Glomerular endothelial cell (primary cell): ENCODE results near the gene GPC6. TPM values are rescaled to one million over a fixed set of nuclear protein-coding genes. Genes with fewer than 3 reads are reported as not detected.

Experiments
- DNase-seq: peaks from one replicate; pipeline ENCODE4 v3.0.0-alpha.2; 2011; ENCODE audit warnings: low read depth, low spot score; ENCODE audit errors: extremely low read depth
- total RNA-seq: library from RNA; depleted of rRNA; stranded (reverse); fragments of >200 nt; gene quantifications from 2 replicates; pipeline ENCODE4 v1.2.3, GENCODE V29; 2015

Gene GPC6
- total RNA-seq, 1 donor from 2014 or later, result 11.0 TPM

DNA sequence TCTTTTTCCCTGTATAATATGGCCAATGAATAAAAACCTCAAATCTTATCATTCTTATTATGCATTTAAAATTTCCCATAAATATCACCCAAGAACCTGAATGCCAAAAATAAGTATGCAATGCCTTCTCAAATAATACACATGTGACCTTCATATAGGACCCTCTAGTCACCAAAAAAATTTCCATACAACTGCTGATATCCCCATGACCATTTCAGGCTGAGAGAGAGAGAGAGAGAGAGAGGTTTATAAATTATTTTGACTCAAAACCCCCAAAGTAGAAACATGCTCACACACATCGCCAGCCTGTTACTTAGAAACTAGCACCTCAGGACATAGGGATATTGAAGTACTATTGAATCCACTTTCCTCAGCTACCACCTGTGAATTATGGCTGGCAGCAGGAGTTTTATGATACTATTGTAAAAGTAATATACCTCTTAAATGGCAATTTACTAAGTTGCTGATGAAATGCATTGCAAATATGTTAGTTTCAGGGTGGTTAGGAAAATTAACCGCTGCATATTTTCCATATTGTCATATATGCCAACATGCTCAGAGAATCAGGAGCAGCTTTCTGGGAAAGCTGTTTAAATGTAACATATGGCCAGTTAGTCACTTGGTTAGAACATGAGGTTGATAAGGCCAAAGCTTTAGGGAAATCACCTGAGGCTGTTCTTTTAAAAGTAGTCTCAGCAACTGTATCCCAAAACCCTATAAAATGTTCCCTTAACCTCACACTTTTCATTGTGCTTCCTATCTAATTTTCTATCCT, 1022.0 kb downstream of the GPC6 start:
- no peak for DNase-seq

DNA sequence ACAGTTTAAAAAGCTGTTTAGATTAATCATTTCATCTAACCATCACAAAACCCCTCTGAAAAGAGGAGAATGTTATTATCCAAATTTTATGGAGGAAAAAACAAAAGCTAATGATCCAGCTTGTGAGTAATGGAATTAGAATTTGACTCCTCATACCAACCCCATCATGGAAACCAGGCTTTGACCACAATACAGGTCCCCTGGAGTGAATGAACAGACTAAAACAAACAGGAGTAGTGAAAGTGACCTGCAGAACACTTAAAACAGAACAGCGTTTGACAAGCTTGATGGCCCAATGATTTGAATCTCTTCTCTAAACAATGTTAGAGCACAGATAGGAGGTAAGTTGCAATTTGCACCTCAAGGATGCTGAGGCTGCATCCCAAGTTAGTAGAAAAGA, 1022.9 kb downstream of the GPC6 start:
- DNase-seq, result no peak

DNA sequence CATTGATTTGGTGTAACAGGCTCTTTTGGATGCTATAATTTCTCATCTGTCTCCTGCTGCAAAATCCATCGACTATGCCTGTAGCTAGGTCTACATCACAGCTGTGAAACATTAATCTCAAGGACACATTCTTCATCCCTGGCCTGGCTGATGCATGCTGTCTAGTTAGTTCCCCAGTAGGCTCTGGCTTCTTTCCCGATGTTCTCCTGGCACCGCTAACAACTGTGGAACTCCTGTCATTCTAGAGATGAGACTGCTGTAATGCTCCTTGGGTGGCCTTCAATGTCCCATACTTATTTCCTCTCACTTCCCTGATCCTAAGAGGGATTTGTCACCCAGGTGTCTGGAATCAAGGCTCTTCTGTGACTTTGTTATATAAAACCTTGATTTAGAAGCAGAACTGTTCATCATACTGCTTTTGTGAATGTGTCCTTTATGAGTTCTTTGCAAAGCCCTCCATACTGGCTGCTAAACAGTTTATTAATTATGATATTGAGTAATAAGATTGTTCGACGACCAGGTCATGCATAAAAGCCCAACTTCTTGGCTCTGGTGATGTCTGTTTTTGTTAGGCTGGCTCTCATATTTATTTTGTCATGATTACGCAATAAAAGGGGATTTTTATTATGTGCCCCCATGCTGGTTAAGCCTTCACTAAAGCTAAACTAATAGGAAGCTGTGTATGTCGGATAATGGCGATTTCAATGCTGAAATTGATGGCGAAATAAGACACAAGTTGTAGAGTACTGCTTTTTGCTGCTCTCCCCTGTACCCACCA, 1025.4 kb downstream of the GPC6 start:
- DNase-seq, result no peak

DNA sequence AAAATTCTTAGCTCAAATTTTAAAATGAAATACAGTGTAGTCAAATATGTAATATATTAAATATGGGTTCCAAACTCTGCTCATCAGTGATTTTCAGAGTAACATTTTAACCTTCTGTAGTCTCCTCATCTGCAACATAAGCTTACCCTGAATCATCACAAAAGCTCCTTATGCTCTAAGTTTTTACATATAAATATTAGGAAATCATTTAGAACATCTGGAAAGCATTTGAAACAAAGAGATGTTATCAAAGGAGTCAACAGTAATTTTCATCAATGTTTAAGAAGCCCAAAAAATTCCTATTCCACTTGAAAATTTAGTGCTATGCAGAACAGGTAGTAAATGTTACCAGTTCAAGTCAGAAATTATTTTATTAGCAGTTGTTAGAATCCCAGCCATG, 1028.1 kb downstream of the GPC6 start:
- no peak for DNase-seq

DNA sequence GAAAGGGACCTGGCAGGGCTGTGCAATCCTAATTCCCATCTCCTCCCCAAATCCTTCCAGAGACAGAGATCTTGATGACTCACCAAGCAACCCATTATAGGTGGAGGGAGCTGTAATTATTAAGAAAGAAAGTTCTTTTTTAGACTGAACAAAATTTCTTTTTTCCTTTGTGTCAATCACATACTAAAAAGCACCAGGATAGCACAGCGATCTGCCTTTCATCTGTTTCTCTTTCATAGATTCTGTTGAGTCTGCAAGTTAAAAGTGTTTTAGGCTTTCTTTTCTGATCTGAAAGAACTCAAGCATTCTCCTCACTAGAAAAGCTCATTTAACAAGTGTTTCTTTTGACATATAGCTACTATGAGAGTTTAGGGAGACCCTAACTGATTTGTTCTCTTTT, 1030.1 kb downstream of the GPC6 start:
- no peak for DNase-seq

DNA sequence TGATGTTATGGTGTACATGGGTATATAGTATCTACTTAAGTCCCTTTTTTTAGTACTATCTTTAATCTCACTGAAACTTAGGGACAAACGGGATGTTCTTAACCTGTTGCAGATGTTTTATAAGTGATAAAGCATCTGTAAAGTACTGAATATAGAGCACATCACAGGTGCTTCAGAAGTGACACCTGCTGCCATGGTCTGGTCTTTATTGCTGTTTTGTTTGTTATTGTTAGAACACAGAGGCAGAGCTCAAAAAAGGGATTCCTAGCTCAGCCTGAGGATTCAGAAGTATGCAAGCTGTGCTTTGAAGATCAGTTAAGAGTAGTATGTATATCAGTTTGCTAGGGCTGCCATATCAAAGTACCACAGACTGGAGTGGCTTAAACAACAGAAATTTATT, 1033.4 kb downstream of the GPC6 start:
- DNase-seq, result no peak

DNA sequence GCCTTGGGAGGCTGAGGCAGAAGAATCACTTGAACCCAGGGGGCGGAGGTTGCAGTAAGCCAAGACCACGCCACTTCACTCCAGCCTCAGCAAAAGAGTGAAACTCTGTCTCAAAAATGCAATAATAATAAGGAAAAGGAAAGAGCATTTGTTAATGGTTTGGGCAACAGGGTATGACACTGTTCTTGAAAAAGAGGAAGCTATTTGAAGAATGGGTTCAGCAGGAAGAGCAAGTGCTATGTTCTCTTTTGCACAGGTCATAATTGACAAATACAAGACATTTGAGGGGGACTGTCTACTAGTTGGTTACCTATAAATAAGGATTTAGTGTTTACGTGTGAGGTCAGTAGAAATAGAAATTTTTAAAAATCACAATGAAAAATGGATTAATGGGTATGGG, 1034.6 kb downstream of the GPC6 start:
- no peak for DNase-seq

DNA sequence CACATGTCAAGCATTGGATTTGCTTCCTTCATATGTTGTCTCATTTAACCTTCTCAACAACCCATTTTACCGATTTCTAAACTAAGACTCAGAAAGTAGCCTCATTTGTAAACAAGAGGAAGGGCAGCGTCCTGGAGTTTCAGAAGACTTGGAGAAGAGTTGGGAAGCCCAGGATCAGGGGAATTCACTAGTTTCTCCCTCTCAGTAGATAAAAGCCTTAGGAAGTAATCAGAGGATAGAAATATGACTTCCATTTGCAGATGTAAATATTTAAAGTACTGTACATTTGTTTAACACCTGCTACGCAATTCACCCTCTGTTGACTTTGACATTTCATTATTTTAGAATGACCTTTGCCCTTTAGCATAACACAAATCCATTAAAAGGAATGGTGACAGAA, 1036.4 kb downstream of the GPC6 start:
- DNase-seq, result no peak

DNA sequence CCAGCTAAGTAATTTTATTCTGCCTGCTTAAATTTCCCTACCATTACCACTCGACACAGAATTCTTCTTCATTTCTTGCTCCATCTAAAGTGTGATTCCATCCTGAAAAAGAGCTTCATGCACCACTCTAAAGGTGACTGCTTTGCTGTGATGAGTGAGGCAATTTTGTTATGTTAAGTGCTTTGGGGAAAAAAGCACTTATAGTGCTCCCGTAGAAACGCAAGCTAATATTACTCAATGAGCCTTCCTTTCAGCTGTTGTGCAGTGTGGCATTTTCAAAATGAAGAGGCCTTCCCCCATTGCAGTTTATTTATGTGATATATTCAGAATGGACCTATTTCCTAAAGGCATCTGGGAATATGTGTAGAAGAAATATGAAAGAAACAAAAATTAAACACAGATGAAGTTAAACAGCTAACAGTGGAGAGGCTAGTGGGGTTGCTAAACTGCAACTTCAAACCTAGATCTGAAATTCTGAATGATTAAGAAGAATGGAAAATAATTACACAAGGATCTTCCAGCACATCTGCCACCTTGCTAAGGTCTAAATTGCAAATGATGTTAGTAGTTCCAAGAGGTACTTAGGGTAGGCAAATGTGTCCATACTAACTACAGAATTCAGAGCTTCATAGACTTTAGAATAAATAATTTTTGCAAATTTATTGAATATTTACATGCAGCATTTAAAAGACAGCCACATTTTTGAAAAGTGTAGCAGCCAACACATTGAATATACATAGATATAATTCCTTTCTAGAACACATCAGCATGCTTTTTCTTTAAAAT, 1041.2 kb downstream of the GPC6 start:
- DNase-seq, result no peak

DNA sequence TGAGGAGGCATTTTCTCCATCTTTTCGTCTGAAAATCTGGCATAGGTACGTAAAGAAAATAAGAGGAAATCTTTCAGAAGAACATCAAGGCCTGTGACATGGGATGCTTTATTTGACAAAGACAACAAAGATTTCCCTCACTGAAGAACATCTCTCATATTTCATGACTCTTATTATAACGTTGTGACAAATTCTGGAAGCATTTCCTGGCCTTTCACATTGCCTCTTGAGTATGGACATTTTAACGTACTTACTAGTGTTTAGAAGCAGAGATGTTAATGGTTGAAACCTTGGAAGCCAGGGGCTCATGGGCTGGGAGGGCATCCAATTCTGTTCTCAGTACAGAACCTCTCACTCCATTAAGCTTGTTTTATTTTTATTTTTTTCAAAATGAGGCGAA, 1042.1 kb downstream of the GPC6 start:
- DNase-seq, result no peak

DNA sequence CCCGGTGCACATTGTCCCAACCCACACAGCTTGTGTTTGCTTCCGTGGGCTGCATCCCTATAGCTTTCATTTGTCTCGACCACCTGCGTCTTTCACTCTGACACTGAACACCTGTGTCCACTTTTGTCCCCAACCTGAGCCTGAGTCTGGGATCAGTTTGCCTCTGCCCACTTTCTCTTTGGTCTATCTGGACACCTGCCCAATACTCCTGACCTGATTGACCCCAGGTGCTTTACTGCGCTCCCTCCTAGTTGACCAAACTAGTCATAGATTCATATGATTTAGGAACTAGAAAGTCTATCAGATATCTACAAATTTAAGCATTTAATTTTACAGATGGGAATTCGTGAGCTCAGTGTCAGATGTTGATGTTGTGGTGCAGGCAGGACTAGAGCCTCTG, 1043.0 kb downstream of the GPC6 start:
- DNase-seq, result no peak

DNA sequence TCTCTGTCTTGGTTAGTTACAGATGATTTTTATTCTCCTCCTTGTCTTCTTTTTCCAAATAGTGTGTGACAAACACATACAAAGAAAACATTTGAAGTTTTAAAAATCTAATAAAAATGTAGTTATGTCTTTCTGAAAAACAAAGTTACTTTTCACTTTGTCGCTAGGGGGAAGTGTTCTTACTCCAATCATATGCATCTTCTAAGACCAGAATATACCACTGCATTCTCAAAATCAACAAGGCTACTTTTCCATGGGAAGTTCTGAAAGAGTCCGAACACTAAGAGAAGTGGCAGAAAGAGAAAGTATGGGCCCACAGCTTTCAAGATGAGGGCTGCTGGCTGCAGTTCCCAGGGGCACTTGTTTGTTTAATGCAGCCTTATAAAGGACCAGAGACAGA, 1043.9 kb downstream of the GPC6 start:
- no peak for DNase-seq

DNA sequence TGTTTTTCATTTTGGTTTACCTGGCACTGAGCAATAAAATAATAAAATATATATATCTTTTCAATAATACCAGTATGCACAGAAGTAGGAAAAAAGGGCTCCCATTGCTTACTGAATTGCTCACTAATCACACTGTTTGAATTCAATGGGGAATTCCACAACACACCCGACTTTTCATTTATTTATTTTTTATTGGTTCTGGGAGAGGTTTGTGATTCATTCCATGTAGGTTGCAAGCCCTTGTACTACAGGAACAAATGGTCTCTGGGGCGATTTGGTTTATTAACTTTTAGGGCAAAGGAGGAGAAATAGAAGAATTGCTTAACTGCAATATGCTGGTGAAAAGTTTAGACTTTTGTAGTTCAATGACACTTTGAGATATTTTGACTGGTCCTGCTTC, 1045.4 kb downstream of the GPC6 start:
- DNase-seq, result no peak

DNA sequence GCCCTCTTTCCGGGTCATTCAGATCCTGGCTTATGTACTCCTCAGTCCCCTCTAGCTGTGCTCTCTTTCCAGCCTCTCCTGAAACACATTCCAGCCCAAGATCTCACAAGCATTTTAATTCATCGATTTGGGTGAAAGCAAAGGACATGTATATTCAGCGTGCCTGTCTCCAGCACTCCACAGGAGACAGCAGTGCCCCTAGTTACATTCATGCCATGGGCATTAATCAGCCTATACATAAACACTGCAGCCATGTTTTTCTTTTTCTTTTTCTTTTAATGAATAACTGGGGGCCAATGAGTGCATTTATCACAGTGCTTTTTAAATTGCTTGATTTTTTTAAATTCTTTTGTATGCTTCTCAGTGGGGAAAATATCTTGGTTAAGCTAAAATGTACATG, 1053.7 kb downstream of the GPC6 start:
- DNase-seq, result no peak

DNA sequence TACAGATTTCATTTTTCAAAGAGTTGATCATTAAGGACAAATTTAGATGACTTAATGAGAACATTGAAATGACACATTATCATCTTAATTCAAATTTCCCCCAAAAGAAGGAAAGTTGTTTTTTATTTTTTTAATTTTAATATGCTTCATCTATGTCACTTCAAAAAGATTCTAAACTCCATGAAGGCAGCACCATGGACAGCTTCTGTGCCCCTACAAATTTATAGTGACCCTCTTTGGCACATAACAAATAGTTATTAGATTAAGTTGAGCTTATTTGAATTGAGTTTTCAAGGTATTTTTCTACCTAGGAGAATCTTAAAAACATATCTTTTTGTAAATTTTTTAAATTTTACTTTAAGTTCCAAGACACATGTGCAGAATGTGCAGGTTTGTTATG, 1054.2 kb downstream of the GPC6 start:
- DNase-seq, result no peak

DNA sequence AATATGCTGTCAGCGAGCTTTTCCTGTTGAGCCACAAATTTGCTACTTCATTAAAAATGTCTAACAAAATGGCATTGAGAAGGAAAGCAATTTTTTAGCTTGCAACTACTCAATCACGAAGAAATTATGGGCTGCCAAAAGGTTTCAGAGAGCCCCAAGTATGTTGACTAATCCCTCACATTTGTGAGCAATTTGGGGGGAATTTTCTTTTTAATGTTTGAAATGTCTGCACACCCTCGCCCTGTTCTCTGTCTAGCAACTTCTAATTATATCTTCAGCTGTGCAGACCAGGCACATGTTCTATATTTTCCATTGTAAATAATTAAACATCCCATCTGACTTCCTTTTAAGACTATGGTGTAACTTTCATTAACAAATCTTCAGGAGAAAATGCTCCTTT, 1060.0 kb downstream of the GPC6 start:
- no peak for DNase-seq

DNA sequence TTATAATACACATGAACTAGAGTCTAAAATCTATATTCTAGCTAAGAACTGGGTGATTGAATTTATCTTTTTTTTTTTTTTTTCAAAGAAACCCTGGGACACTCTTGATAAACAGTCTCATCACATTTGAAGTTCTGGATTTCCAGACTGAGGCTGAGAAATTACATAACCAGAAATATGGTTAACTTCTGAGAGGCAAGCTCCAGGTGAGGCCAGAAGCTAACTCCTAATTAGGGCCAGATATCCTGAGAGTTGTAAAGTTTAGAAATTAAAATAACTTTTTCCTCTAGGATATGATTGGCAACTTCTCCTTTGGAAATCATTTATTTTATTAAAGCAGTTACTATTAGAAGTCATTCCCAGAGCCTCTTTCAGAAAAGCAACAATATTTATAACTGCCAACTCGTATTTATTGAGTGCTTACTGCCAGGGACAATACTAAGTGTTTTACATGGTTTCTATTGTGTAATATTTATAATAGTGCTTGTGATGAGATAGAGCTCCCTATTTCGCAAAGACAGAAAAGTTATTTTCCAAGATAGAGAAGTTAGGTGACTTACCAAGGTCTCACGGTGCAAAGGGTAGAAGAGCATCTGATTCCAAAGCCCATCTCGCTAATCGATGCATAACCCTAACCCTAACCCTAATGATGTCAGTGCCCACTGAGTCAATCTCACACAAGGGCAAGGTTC, 1065.2 kb downstream of the GPC6 start:
- DNase-seq, result no peak

DNA sequence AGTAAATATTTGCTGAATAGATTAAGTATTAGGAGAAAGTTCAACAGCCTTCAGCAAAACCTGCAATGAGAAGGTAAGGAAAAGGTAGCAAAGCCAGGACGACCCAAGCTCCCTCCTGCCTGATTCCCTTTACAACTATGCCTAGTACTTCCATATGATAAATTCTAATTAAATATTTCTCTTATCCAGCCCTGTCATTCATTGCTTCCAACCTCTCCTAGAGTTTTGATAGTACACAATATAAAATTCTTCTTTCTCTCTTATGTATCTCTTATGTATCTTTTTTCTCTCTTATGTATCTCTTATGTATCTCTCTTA, 1065.7 kb downstream of the GPC6 start:
- DNase-seq, result no peak

DNA sequence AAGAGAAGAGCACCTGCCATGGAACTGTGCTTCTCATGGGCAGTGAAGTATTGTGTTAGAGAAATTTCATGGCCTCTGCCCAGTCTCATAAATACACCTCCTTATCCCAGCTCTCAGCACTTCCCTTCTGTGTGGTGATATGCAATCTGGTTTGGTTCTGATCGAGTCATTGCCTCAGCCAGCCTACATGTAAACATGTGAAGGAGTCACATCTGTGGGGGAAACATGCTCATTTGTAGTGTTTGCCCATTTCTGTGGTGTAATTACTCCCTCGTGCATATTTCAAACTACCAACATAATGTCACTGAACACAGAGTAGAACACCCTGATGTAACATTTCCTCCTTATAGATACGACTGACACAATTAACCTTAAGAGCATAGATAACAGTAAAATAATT, 1069.9 kb downstream of the GPC6 start:
- DNase-seq, result no peak

DNA sequence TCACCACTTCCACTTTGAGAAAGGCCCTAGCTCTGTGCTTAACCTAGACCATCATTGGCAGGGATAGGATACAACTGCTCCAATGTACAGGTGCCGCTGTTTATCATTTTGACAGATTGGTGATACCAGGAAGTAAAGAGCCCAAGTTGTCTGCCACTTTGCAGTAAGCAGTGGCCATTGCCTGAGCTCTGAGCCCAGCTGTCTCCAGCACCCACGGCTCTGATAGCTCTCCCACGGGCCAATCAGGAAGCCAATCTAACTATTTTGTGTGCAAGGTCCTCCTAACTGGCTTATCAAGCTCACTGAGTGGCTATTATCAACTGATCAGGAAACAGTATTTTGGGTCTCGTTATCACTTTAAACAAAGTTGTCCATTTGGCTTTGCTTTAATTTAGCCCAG, 1071.7 kb downstream of the GPC6 start:
- DNase-seq, result no peak

DNA sequence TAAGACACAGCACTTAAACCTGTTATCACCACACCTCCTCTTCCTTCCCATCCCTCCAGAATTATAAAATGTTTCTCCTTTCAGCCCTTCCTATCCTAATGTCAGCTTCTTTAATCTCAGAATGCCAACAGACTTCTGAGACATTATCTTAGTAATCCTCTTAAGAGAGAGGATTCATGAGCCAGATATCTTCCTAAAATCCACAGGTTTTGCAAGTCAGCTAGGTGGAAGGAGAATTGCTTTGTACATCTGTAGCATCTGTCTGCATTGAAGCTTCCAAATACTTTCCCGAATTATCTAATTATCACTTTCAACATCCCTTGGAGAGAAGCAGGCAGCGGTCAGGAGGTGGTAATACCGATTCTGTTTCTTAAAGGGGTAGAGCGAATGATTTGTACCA, 1073.8 kb downstream of the GPC6 start:
- no peak for DNase-seq
